NCI-H345 (cell line): Measurements from ENCODE around the gene IFT27.

Experiments
- DNase-seq: peaks from one replicate; lab custom pipeline; 2025; lab: John Stamatoyannopoulos, UW

IFT27 gene

DNA sequence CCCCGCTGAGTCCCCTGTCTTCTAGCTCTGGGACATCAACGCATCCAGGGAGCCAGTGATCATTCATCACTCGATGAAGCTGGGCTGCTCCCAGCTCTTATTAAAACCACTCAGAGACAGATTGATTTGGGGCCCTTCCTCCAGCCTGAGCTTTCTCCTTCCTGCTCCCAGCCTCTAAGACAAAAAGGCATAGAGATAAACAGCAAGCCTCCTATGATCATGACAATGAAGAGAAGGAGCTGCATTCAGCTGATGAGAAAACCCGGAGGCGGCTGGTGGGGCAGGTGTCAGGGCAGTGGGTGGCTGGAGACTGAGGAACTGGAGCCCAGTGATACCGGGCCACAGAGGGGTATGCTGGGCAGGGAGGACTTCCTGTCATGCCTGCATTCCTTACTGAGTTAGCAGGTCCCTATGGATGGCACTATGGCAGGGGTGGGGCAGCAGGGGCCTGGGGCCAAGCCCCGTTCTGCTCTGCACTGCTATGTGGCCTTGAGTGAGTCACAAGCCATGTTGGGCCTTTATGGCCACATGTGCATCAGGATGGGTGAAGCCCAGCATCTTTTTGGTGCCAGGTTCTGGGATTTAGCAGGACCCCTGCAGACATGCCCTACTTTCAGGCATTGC, 20.7 kb upstream of the IFT27 start:
- DNase-seq = peak; percentile 27

DNA sequence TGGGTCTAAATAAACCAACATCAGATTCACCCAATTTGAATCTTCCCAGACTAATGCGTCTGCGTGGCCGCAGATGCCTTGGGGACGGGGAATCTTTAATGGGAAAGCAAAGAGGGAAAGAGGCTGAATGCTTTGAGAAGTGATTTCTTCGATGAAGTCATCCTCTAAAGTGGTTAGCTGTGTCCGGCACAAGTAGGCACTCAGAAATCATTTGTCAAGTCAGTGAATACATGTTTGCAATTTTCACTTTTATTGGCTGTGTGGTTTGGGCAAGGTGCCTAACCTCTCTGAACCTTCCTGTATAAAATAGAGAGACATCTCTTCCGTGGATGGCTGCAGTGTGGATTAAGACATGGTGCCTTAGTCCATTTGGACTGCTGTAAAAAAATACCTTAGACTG, 19.7 kb upstream of the IFT27 start:
- DNase-seq = no peak

DNA sequence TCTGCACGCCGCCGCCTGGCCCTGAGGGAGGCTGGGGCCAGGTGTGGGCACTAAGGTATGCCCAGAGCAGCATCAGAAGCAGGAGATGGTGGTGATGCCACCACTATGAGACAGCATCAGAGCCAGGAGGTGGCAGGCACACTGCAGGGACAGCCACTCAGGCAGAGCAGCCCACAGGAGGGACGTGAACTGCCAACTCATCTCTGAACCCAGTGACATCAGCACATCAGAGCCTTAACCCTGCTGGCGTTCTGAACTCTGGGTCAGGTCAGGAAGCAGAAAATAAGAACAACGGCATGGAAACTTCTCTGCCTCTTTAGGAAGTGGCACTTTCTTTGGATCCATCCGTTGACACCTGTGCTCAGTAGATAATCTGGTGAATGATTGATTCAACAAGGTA, 14.7 kb upstream of the IFT27 start:
- peak; percentile 4 for DNase-seq

DNA sequence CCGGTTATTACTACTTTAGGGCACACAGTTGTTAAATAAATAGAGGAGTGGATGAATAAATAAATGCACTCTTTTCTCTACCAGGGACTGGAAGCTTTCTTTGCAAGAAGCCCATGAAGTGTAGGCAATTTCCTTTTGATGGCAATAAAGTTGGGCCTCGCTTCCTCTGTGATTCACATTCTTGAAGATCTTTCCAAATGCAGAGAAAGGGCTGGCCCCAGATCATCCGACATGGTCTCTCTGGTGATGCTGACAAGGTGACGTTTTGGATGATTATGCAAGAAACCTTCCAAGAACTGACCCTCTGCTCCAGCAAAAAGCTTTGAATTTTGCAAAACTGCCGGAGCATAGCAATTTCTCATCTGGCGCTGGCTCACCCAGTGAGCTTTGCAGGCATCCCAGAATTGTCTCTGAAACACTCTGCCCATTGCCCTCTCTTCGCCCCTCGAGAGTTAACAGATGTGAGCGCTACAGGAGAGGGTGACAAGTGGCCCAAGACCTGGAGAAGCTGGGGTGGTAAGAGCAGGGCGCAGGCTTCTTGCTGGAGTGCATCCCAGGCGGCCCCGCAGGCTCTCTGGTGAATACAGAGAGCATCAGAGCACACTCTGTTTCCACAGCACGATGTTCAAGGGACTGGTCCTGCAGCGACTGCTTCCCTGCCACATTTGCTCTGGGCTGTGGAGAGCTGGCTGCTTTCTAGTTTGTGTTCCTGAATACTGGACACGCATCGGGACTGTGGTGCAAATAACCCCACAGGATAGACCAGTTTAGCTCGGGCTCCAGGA, 11.5 kb upstream of the IFT27 start:
- no peak for DNase-seq

DNA sequence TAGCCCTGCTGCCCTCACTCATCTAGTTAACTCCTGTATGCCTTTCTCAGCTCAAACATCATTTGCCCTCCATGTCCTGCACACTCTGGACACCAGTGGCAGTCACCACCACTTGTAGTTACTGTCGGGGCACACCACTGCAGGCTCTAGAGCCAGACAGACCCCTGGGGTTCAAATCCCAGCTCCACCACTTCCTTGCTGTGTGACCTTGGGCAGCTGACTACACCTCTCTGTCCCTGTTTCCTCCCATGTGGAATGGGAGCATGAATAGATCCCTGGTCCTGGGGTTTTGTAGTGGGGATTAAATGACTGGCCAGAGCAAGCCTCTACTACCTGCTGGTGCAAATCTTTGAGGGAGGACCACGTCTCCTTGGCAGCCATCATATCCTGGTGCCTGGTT, 7.8 kb upstream of the IFT27 start:
- DNase-seq = no peak

DNA sequence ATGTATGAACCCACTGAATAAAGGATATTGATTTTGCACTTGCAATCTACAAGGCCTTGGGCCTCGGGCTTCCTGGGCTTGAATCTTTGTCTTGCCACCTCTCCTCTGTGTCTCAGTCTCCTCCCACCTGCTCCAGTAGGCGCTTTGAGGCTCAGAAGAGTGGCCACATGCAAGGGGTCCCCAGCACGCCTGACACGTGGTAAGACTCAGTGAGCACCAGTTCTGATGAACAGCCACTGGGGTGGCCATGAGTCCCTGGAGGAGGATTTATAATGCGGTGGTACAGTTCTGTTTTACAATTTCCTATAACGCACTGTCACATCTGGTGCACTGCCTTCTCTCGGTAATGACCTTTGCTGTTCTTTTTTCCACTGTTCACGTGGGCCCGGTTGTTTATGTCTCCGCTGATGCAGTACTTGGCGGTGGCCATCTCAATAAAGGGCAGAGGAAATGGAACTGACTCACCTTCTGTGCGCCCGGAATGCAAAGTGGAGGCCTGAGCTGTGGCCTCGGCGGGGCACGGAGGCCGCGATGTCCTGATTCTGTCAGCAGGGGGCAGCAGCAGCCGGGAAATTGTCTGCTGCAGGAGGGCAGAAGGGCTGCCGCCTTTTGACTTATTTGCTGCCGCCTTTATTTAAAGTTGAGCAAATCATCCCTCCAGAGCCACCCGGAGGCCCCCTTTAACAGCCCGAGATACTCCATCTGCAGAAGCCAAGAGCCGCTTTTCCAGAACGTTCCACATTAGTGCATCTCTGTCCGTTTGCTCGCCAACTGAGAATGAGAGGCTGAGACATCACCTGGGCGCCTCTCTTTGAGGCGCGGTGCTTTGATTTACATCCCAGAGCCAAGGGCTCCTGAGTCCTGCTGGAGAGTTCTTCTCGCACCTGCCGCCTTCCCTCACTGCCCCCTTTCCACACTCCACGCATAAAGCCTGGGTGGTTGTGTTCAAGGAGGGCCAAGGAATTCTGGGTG, 6.0 kb upstream of the IFT27 start:
- peak; percentile 50 for DNase-seq

DNA sequence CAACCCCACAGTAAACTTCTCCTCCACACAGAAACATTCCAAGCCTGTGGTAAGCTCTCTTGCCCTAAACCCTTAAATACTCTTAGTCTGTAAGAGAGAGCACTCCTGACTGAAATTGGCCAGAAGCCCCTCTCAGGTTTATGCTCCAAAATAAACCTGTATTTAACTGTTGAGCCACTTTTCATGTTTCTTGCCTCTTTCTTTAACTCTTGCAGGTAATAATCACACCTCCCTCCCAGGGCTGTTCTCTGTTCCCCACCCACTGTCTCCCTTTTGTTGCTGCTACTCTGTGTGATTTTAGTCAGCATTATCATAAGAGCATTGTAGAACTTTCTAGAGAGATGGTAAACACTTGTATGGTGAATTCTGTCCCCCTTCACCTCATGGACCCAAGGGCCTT, 2.1 kb upstream of the IFT27 start:
- DNase-seq = no peak

DNA sequence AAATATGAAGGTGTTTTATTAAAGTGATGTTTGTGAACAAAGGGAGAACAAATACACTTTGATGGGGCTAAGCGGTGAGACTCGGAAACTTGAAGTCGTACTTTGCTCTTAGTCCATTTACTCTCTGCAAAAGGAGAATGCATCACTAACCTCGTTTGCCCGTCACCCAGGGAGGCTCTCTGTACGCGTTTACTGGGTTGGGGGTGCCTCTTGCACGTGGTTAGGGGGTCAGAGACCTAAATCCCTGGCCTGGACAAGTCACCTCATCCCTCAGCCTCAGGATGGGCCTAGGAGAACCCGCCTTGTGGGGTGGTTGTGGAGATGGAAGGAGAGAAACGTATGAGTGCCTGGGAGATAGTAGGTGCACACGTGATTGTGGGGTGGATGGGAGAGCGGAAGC, 803 bp upstream of the IFT27 start:
- no peak for DNase-seq

DNA sequence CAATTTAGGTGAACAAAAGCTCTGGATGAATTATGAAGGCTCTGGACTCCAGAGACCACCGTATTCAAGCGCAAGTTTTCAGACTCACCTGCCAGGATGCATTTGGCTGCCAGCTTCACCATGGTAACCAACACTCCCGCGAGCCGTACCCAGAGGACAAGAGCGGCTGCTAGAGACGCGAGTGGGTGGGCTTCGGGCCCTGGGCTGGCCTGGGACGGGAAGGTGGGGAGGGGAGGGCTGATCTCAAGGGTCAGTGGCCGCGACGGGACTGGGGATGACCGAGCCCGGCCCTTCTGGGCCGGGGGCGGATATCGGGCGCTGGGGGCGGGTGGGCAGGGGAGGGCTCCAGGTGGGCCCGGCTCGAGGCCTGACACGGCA, 344 bp downstream of the IFT27 start:
- peak; percentile 13 for DNase-seq

DNA sequence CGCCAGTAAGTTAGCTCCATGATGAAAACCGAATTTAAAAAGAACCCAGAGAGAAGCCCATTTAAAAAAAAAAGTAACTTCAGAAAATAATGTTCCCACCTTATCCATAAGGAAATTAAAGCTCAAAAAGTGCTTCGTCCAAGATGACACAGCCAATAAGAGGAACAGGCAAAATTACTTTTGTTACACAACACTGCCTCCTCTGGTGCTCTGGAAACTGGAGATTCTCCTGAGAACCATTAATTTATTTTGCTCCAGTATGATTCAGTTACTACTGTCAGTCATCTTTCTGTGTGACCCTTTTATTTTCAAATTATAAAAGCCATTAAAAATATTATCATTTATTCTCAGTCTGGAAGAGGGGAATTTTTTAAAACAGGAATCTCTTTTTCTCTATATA, 2.0 kb downstream of the IFT27 start:
- no peak for DNase-seq

DNA sequence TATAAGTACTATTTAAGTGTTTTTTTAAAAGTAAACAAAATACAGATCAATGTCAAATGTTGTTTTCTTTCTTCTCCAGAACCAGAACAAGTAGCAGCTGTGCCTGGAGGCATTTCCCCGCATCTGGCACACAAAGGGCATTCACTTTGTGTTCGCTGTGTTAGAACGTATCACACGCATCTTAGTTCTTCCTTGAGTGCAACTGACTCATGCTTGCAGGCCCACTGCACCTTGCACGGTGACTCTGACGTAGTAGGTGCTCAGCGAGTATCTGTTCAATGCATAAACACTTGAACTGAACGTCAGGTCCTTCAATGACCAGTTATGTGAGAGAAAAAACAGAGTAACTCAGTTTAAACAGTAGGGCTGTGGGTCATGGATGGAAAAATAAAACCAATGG, 3.5 kb downstream of the IFT27 start:
- no peak for DNase-seq

DNA sequence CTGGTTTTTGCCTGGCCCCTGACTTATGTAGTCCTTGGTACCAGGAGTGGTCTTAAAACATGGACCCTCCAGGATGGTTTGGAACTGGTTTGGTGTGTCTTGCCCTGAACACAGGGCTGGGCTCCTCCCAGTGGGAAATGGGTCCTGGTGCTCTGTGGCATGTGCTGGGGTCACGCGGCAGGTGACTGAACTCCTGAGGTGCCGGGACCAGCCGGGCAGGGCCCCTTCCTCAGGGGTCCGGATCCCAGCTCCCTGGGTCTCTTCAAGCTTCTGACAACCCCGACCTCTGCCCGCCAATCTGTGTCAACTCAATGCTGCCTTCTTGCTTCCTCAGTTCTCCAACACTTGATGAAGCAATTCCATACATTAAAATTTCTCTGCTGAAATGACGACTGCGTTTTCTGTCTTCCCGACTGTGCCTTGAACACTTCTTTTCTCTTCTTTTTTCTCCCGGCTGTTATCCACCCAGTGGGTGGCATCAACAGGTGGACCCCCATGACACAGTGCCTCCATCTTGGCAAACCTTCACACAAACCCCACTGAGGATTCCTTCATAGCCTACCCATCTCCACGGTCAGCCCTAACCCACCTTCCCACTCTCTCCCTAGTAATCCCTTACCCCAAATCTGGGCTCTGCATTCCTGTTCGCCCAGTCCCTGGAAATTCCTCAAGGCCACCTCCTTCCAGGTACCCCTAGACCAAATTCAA, 4.4 kb downstream of the IFT27 start:
- no peak for DNase-seq

DNA sequence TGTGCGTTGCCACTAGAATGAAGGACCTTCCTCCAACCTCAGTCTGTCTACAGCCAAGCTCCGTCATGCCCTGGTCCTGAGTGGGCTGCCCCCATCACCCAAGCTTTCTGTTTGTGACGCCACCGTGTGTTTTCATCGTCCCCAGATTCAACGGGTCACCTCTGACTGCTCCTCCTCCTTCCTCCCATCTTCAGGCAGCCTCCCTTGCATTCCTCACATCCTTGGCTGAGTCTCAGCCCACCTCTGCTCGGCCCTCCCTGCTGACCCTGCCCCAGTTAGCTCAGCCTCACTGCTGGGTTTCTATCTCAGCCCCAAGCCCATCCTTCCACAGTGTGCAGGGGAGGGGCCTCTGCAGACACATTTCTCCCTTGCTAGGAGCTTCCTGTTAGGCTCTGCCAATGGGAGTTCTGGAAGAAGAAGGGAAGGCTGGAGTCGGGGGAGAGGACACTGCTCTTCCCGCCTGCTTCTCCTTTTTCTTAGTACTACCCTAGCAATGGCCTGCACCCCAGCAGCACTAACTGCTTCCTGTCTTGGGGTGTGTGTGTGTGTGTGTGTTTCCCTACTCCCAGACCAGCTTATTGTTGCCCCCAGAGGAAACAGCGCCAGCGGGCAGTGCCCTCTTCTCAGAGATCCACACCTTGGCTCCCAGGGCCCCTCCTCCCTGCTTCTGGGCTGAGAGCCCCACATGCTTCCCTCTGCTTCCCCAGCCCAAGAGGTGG, 5.2 kb downstream of the IFT27 start:
- no peak for DNase-seq

DNA sequence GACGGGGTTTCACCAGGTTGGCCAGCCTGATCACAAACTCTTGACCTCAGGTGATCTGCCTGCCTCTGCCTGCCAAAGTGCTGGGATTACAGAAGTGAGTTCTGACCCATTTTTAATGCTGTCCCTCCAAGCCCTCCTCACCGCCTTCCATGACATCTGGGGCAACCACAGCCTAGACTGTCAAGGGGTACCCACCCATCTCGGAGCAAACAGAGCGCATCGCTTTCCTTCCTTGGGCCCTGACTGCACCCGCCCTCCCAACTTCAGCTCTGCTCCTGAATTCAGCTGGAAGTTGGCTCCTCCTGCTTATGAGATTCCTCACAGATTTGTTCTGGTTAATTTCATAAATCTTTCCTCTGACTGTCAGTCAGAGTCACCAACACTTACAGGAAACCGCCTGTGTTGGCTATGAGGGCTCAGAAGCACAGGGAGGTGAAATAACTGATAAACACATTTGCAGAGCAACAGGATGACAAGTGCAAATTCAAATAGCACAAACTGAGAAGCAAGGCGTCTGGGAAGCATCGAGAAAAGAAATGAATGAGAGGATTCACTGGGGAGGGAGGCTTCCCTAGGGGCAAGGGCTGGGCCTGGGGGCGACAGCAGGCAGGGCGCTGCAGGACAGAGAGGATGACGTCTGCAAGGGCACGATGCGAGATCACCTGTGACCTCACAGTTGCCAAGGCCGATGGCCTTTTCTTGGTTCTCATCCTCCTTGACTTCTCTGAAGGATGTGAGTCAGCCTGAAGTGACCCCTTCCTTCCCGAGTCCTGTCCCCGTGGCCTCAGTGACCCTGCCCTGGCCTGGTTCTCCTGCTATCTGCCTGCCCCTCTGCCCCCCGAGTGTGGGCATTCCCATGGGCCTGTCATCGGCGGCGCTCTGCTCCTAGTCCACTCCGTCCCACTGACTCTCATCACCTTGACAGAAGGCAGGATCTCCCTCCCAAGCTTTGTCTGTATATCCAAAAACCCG, 6.1 kb downstream of the IFT27 start:
- DNase-seq = no peak

DNA sequence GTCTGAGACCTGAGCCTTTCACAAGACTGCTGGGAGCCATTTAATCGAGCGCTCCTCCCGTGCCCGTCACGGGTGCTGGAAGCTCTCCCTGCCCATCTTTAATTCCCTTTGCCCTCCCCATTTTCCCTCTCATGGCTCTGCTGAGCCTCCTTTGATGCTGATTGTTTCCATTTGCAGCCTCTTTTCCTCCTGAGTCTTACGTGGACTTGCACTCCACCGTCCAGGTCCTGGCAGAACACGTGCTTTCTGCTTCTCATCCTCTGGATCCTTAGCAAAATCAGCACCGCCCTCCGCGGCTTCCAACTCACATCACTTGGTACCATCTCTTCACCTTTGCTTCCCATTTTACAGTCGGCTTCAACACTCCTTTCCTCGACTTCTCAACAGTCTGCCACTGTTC, 7.3 kb downstream of the IFT27 start:
- DNase-seq = no peak

DNA sequence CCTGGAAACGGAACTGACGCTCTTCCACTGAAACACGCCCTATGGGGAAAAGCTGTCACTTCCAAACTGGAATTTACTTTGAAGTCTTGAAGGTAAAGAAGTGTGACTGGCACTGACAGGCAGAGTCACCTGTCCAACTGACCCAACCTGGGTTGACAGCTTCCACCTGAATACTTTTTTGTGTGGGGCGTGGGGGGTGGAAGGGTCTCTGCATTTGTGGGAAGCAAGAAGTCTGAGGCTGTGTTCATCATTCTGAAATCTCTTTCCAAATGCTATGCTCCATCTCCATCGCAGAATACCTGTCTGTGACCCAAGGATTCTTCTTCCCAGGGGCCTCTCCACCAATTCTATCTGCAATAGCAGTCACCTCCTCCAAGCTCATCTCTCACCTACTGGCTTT, 7.8 kb downstream of the IFT27 start:
- no peak for DNase-seq

DNA sequence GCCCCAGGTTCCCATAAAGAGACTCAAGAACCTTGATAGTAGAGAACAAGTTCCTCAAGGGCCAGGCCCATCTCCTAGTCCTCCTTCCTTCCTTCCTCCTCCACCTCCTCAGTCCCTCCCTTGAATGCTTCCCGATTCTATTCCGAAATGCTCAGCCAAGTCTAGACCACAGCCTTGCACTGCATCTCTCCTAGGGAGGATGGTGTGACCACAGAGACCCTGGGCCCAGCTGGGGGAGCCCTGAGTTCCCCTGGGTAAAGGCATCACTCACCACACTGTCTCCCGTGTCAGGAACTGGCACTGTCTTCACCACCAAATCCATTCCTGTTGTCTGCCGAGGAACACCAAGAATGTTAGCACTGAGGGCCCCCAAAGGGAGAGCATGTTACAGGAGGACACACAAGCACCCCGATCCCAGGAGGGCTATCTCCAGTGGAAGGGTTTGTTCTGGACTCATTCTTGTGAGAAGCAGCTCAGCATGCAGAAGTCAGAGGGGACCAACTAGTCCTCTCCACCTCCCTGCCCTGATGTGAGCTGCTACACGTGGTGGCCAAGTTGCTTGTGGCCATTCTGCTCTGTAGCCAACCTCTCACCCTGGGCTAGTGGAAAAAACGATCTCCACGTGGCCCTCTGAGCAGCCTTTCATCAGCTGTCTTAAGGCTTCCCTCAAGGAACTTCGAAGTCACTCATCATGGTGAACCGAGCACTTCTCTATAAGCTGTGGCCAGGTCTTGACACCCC, 8.7 kb downstream of the IFT27 start:
- no peak for DNase-seq

DNA sequence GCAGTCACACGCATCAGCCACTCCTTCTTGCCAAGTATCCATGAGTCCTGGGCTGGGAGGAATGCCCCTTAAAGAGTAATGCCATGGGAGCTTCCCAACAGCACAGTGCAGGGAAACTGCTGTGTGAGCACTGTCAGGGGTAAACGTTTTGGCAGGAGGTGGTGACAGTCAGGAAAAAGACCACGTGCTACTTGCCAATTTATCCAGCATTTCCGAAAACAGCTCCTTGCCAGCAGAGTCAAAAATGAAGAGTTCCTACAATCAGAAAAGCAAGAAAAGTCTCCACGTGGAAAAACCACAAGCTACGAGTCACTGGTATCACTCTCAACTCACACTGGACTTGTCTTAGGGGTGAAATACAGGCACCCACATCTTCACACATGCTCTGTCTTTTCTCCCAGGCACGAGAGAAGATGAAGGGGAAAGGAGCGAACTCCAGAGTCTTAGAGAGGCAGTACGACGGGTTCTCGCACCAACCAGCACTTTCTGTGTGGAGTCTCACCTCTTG, 9.9 kb downstream of the IFT27 start:
- no peak for DNase-seq
